Measurements from ENCODE around the gene TBXA2R.
"Not testable (repeated sequence)": the region's sequence is repeated elsewhere in the genome, so short reads cannot be mapped to it uniquely, and the experiment has no call there.

The TBXA2R gene

DNA sequence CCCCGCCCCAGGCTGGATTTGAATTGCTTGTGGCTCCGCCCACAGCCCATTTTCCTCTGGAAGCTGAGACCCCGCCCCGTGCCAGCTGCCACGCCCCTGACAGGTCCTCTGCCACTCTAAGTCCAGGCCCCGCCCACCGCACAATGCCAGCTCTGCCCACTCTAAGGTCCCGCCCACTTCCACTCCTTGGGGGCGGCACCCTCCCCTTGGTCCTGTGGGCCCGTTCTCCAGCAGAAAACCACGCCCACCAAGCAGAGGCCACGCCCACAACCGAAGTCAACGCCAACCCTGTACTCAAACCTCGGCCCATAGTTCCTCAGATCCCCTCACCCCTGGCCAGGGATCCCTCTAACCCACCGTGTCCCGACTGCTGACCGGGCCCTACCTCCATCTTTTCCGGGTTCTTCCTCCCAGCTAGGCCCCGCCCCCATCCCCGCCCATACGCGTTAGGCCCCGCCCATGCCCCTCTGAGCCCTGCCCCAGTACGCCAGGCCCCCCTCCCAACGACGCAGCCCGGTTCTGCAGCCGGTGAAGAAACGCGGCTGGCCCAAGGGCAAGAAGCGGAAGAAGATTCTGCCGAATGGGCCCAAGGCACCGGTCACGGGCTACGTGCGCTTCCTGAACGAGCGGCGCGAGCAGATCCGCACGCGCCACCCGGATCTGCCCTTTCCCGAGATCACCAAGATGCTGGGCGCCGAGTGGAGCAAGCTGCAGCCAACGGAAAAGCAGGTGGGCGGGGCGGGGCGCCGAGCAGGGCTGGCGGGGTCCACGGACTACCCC is 32.6 kb downstream of the TBXA2R start:
- H3K9me3 Mint-ChIP-seq: no peaks in the 10 kb centered on the region
- no peaks in the 10 kb centered on the region for H3K27me3 Mint-ChIP-seq
- no peak overlapping the region for H3K27ac Mint-ChIP-seq
- H3K4me3 Mint-ChIP-seq: peak overlapping the region; percentile 72
- peaks cover 8% of the 10 kb centered on the region for H3K36me3 Mint-ChIP-seq (ENCODE audit: low read depth)
- H3K4me1 Mint-ChIP-seq (ENCODE audit: low read depth): peaks cover 17% of the 10 kb centered on the region

DNA sequence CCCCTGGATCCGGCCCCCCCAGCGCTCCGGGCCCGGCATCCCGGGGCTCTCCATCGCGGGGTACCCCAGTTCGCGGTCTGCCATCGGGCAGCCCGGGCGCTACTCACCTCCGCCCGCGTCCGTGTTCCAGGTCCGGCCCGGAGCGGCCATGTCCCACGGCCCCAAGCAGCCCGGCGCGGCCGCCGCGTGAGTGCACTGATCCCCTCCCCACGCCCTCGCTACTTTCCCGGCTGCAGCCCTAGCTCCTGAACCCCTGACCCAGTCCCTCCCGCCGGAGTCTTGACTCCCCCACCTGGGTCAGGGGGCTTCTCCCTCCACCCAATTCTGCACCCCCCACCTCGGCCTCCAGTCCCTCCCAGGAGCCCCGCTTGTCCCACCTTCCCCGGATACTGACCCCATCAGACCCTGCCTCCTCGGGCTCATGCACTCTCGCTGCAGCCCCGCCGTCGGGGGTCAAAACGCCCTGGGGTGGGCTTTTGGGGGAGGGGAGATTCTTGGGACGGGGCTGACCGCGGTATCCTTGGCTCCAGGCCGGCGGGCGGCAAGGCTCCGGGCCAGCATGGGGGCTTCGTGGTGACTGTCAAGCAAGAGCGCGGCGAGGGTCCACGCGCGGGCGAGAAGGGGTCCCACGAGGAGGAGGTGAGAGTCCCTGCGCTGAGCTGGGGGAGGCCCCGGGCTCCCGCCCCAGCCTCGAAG is 33.4 kb downstream of the TBXA2R start:
- Mint-ChIP-seq H3K9me3 (no peaks in the 10 kb centered on the region), H3K27ac (no peak overlapping the region), H3K27me3 (no peaks in the 10 kb centered on the region), H3K4me3 (peak overlapping the region; percentile 72), H3K36me3 (ENCODE audit: low read depth) (peaks cover 8% of the 10 kb centered on the region), H3K4me1 (ENCODE audit: low read depth) (peaks cover 17% of the 10 kb centered on the region)

DNA sequence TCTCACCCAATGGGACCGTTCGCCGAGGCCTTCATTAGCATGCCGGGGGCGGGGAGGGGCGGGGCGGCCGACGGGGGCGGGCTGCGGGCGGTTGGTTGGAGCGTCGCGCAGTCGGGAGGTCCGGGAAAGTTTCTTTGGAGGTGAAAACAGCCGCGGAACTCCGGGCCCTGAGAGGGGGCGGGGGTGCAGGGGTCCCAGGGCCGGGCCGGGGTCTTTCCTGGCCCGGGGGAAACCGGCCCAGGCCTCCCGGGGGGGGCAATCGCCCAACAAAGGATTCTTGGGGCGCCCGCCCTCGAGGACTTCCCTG is 33.9 kb downstream of the TBXA2R start, which contains the start of gene HMG20B:
TSS of gene HMG20B (plus strand) at position 90 of the 307 bp plus-strand sequence. CDS start 366 bp downstream, outside the sequence.
- Mint-ChIP-seq H3K4me3 (peak within 1 kb of the TSS; percentile 72), H3K9me3 (no peaks in the 10 kb centered on the region), H3K27me3 (no peaks in the 10 kb centered on the region), H3K36me3 (ENCODE audit: low read depth) (peaks cover 8% of the 10 kb centered on the region), H3K4me1 (ENCODE audit: low read depth) (peaks cover 17% of the 10 kb centered on the region), H3K27ac (no peak within 1 kb of the TSS)

DNA sequence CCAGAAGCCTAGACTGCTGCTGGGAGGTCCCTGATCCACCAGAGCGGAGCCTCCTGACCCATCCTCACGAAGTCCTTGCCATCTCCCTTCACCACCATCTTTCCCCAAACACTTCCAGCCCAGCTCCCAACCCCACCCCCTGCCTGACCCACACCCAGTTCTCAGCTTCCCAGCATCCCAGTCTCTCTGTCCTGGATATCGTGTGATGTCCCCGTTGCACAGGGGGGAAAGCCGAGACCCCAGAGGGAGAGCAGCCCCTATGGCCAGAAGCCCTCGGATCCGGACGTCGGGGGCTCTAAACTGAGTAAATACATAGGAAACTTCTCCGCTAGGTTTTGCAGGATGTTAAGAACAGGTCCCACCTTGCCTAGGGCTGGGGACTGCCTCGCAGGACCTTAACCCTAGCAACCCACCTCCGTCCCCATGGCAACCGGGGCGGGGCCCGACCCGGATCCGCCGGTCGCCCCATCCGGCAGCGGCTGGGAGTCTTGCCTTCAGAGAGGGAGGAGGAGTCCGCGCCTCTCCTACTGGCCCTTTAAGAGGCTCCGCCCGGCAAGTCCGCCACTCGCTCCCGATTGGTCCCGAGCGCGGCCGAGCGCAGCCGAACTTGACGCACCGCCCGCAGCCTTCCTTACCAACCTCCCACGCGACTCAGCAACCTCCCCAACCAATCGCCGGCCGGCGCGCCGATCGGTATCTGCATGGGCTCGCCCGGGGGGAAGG is 34.4 kb downstream of the TBXA2R start:
- peak overlapping the region; percentile 72 for H3K4me3 Mint-ChIP-seq
- H3K27ac Mint-ChIP-seq: no peak overlapping the region
- H3K36me3 Mint-ChIP-seq (ENCODE audit: low read depth): peaks cover 8% of the 10 kb centered on the region
- H3K9me3 Mint-ChIP-seq: no peaks in the 10 kb centered on the region
- H3K4me1 Mint-ChIP-seq (ENCODE audit: low read depth): peaks cover 17% of the 10 kb centered on the region
- H3K27me3 Mint-ChIP-seq: no peaks in the 10 kb centered on the region

DNA sequence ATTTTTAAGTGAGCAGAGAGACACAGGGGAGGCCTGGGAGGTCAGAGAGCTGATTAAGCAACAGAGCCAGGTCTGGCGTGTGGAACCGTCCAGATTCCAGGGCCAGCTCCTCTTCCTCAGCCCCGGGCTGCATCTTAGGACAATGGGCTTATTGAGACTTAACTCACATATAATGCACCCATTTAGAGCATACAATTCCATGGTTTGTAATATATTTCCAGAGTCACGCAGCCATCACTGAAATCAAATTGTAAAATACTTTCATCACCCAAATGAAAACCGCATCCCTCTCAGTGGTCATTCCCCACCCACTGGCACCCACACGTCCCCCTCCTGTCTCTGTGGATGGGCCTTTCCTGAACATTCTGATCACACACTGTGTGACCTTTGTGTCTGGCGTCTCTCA is 36.1 kb downstream of the TBXA2R start:
- Mint-ChIP-seq H3K4me3 (no peak overlapping the region), H3K27me3 (no peaks in the 10 kb centered on the region), H3K36me3 (ENCODE audit: low read depth) (peaks cover 8% of the 10 kb centered on the region), H3K27ac (no peak overlapping the region), H3K9me3 (no peaks in the 10 kb centered on the region), H3K4me1 (ENCODE audit: low read depth) (peaks cover 17% of the 10 kb centered on the region)

DNA sequence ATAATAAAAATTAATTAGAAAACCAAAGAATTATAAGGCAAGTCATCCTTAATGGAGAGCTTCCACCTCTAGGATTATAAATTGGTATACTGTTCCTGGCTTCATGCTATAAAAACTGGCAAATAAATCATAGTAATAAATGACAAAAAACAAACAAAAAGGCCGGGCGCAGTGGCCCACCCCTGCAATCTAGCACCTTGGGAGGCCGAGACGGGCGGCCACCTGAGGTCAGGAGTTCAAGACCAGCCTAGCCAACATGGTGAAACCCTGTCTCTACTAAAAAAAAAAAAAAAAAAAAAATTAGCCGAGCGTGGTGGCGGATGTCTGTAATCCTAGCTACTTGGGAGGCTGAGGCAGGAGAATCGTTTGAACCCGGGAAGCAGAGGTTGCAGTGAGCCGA is 36.6 kb downstream of the TBXA2R start:
- H3K4me1 Mint-ChIP-seq (ENCODE audit: low read depth): peaks cover 15% of the 10 kb centered on the region
- H3K27ac Mint-ChIP-seq: not testable (repeated sequence)

DNA sequence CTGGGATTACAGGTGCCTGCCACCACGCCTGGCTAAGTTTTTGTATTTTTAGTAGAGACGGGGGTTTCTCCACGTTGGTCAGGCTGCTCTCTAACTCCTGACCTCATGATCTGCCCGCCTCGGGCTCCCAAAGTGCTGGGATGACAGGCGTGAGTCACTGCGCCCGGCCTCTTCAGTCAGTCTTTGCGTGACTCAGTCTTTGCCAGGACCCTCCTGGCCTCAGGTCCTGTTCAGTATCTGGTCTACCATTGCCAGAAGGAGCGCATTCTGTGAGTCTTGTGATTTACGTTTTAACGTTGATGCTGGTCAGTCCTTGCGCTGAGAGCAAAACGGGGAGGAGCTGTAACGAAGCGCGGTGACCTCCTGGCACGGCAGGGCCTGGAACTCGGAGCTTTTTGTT is 41.5 kb downstream of the TBXA2R start:
- H3K4me3 Mint-ChIP-seq: no peak overlapping the region

More for the DNA sequence above, 36.6 kb downstream of the TBXA2R start:
- H3K27me3 Mint-ChIP-seq; H3K4me3 Mint-ChIP-seq; H3K9me3 Mint-ChIP-seq; H3K36me3 Mint-ChIP-seq (ENCODE audit: low read depth): not testable (repeated sequence)

DNA sequence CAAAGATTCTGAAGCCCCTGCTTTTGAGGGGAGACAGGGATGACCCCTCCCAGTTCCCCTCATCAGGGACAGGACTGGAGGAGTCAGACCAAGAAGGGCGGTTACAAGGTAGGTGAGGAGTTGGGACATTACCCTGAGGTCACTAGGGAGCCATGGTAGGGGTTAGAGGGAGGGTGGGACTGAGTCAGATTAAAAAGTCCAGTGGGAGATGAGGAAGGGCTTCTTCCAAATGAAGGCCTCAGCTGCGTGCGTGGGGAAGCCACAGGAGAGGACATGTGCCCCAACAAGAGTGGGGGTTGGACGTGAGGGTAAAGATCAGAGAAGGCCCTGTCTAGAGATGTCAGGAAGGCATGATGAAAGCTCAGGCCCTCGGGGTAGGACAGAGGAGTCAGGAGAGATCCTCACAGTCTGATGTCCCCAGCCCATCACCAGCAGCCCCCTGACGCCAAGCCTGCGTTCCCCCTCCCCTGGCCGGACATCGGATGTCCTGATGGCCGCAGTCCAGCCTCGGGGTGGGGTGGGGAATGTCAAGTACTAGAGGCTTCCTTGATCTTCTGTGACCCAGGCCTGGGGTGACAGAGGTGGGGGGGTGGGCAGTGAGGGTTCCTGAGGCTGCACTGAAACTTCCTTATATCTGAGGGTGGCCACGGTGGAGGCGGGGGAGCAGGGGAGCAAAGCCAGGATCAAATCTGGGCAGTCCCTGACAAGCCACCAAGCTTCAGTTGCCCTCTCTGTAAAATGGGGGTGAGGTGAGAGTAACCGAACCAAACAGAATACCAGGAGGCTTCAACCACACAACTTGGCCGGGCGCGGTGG is 42.8 kb downstream of the TBXA2R start:
- H3K4me1 Mint-ChIP-seq (ENCODE audit: low read depth): no peaks in the 10 kb centered on the region
- H3K9me3 Mint-ChIP-seq: no peaks in the 10 kb centered on the region
- no peak overlapping the region for H3K27ac Mint-ChIP-seq
- H3K36me3 Mint-ChIP-seq (ENCODE audit: low read depth): no peaks in the 10 kb centered on the region
- no peaks in the 10 kb centered on the region for H3K27me3 Mint-ChIP-seq
- H3K4me3 Mint-ChIP-seq: no peak overlapping the region

More for the DNA sequence above, 41.5 kb downstream of the TBXA2R start:
- Mint-ChIP-seq H3K9me3 (no peaks in the 10 kb centered on the region), H3K4me1 (ENCODE audit: low read depth) (no peaks in the 10 kb centered on the region), H3K36me3 (ENCODE audit: low read depth) (no peaks in the 10 kb centered on the region), H3K27me3 (no peaks in the 10 kb centered on the region), H3K27ac (no peak overlapping the region)

DNA sequence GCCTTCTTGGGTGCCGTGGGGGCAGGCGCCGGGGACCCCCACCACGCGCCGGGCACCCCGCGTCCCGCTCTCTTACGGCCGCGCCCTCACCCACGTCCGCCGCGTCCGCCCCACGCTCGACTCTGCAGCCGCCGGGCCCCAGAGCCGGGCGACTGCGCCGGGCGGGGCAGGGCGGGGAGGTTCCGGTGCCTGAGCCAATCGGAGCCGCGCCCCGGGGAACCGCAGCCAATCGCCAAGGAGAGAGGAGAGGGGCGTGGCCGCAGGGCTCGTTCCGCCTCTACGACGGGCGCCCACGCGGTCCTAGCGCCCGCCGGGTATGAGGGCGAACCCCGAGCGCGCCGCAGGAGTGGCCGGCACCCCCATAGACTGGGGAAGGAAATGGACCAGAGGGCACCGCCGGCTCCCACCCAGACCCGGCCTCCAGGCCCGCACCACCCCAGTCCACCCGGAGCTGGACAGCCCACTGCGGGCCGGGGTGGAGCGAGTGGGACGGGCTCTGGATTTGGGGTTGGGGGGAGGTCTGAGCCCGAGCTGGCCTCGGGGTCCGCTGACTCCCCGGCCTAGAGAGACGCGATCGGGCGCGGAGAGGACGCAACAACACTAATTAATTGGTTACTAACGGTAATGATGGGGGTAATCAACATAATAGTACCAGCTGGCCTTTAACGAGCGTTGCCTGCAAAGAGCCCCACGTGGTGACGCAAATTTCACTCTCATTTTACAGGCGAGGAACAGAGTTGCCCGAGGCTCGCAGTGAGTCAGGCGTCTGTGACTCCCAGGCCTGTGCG is 49.0 kb downstream of the TBXA2R start, which contains the start of gene MFSD12:
TSS of gene MFSD12 (minus strand) at position 126 of the 788 bp plus-strand sequence. CDS start 183 bp downstream, outside the sequence.
- Mint-ChIP-seq H3K9me3 (no peaks in the 10 kb centered on the region), H3K4me1 (ENCODE audit: low read depth) (peaks cover 43% of the 10 kb centered on the region), H3K27me3 (no peaks in the 10 kb centered on the region), H3K36me3 (ENCODE audit: low read depth) (peaks cover 5% of the 10 kb centered on the region), H3K4me3 (peak within 1 kb of the TSS; percentile 100), H3K27ac (peak within 1 kb of the TSS; percentile 94)

DNA sequence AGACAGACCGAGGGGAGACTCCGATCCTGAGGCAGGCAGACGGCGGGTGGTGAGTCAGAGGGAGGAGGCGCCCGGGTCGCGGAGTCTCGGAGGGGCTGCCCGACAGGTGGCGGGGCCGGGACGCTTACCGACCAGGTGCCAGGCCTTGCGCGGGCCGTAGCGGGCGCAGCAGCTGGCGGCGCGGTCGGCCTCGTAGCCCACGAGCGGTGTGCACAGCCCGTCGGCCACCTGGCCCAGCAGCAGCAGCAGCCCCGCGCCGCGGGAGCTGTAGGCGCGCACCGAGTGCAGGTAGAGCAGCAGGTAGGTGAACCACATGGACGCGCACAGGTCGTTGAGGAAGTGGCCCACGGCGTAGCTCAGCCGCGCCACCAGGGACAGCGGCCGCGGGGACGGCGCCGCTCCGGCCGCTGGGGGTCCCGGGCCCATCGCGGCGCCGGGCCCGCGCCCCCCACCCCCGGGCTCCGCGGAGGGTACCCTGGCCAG is 49.7 kb downstream of the TBXA2R start:
- no peaks in the 10 kb centered on the region for H3K27me3 Mint-ChIP-seq
- no peaks in the 10 kb centered on the region for H3K9me3 Mint-ChIP-seq
- H3K4me1 Mint-ChIP-seq (ENCODE audit: low read depth): peaks cover 46% of the 10 kb centered on the region
- peak overlapping the region; percentile 100 for H3K4me3 Mint-ChIP-seq
- peak overlapping the region; percentile 94 for H3K27ac Mint-ChIP-seq
- H3K36me3 Mint-ChIP-seq (ENCODE audit: low read depth): peaks cover 5% of the 10 kb centered on the region

DNA sequence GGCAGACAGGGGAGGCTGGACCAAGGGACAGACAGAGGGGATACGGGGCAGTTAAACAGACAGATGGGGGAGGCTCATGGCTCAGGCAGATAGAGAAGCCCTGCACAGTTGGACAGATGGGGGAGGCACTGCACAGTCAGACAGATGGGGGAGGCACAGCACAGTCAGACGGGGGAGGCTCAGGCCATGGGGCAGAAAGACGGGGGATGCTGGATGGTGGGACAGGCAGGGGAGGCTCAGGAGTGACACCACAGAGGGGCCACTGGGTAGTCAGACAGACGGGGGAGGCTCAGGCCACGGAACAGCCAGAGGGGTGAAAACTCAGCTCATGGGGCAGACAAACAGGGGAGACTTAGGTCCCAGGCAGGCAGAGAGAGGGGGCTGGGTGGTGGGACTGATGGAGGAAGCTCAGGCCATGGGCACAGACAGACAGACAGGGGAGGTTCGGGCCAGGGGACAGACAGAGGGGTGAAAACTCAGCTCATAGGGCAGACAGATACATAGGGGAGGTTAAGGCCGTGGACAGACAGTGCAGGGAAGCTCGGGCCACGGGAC is 50.2 kb downstream of the TBXA2R start:
- H3K4me1 Mint-ChIP-seq (ENCODE audit: low read depth): peaks cover 50% of the 10 kb centered on the region
- peaks cover 5% of the 10 kb centered on the region for H3K36me3 Mint-ChIP-seq (ENCODE audit: low read depth)
- peak overlapping the region; percentile 94 for H3K27ac Mint-ChIP-seq
- H3K9me3 Mint-ChIP-seq: no peaks in the 10 kb centered on the region
- peak overlapping the region; percentile 100 for H3K4me3 Mint-ChIP-seq
- H3K27me3 Mint-ChIP-seq: no peaks in the 10 kb centered on the region

DNA sequence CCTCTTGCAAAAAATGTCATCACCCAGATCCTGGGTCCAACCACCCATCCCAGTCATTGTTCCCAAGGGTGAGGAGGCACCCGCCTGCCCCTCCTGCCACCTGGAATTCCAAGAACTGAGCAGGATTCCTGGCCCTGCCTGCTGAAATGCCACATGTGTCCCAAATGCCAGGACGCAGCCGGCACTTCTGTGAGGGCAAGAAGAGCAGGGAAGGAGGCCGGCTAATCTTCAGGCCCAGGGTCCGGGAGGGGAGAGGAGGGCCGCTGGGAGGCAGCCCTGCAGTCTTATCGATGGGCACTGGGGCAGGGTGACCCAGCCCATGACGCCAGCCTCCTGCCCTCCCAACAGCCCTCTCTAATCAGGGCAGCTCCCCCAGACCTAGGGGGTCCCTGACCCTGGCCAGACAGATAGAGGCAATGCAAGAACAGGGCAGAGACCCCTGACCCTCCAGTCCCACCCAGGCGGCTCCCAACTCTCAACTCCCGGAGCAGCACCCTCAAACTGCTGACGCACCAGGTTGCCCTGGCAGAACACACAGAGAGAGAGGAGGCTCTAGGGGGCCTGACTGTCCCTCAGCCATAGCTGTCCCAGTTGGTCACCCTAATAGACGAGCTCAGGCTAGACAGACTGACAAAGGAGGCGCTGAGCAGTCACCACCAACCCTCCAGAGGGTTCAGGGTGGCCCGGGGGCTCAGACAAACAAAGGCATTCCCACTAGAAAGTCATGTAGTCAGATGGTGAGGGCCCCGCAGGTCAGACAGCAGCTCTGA is 50.8 kb downstream of the TBXA2R start:
- Mint-ChIP-seq H3K4me1 (ENCODE audit: low read depth) (peaks cover 54% of the 10 kb centered on the region), H3K9me3 (no peaks in the 10 kb centered on the region), H3K27me3 (no peaks in the 10 kb centered on the region), H3K27ac (peak overlapping the region; percentile 94), H3K36me3 (ENCODE audit: low read depth) (peaks cover 5% of the 10 kb centered on the region), H3K4me3 (peak overlapping the region; percentile 100)
